ENCODE measurements around the gene SDR9C7. TPM values are rescaled to one million over a fixed set of nuclear protein-coding genes. Genes with fewer than 3 reads are reported as not detected.
"Not testable (repeated sequence)": the region's sequence is repeated elsewhere in the genome, so short reads cannot be mapped to it uniquely, and the experiment has no call there.

Gene SDR9C7
- total RNA-seq, 2 experiments from 2014 or later: not detected

- H3K4me3 Mint-ChIP-seq; CTCF ChIA-PET; H3K27ac Mint-ChIP-seq; ATAC-seq; H3K36me3 Mint-ChIP-seq; H3K4me1 Mint-ChIP-seq; DNase-seq; H3K9me3 Mint-ChIP-seq (ENCODE audit: low read depth): not testable (repeated sequence)
- H3K27me3 Mint-ChIP-seq: peaks cover 26% of the 10 kb centered on the region
Observed at GRCh38 chr12:56891885-56892284, 42.3 kb downstream of the SDR9C7 start.

GRCh38 chr12:56886319-56886718 is 47.9 kb downstream of the SDR9C7 start:
- no peak overlapping the region for H3K4me3 Mint-ChIP-seq
- CTCF ChIA-PET: no interaction called here
- peaks cover 8% of the 10 kb centered on the region for H3K9me3 Mint-ChIP-seq (ENCODE audit: low read depth)
- ATAC-seq (no peak), DNase-seq (no peak)
- H3K27me3 Mint-ChIP-seq: peaks cover 22% of the 10 kb centered on the region
- no peak overlapping the region for H3K27ac Mint-ChIP-seq
- peaks cover 1% of the 10 kb centered on the region for H3K36me3 Mint-ChIP-seq
- no peaks in the 10 kb centered on the region for H3K4me1 Mint-ChIP-seq

- Mint-ChIP-seq H3K36me3 (peaks cover 1% of the 10 kb centered on the region), H3K27ac (no peak overlapping the region), H3K4me1 (no peaks in the 10 kb centered on the region), H3K27me3 (peaks cover 14% of the 10 kb centered on the region), H3K9me3 (ENCODE audit: low read depth) (peaks cover 8% of the 10 kb centered on the region), H3K4me3 (no peak overlapping the region)
- CTCF ChIA-PET: no interaction called here
- ATAC-seq (no peak), DNase-seq (no peak)
Observed at GRCh38 chr12:56885316-56885715, 48.9 kb downstream of the SDR9C7 start.

- Mint-ChIP-seq H3K4me3 (no peak overlapping the region), H3K9me3 (ENCODE audit: low read depth) (peaks cover 8% of the 10 kb centered on the region), H3K36me3 (peaks cover 1% of the 10 kb centered on the region), H3K4me1 (no peaks in the 10 kb centered on the region), H3K27me3 (peaks cover 14% of the 10 kb centered on the region), H3K27ac (no peak overlapping the region)
- DNase-seq (no peak), ATAC-seq (no peak)
- CTCF ChIA-PET: no interaction called here
Observed at GRCh38 chr12:56884421-56884820, 49.8 kb downstream of the SDR9C7 start.

GRCh38 chr12:56882407-56882806 is 51.8 kb downstream of the SDR9C7 start:
- CTCF ChIA-PET; H3K9me3 Mint-ChIP-seq (ENCODE audit: low read depth); H3K36me3 Mint-ChIP-seq; H3K27ac Mint-ChIP-seq; DNase-seq; H3K27me3 Mint-ChIP-seq; H3K4me3 Mint-ChIP-seq; H3K4me1 Mint-ChIP-seq; ATAC-seq: not testable (repeated sequence)

- Mint-ChIP-seq H3K36me3 (no peaks in the 10 kb centered on the region), H3K4me3 (no peak overlapping the region), H3K4me1 (no peaks in the 10 kb centered on the region), H3K27ac (no peak overlapping the region), H3K9me3 (ENCODE audit: low read depth) (peaks cover 4% of the 10 kb centered on the region), H3K27me3 (peaks cover 14% of the 10 kb centered on the region)
- DNase-seq (no peak), ATAC-seq (no peak)
- CTCF ChIA-PET: interaction anchor here (1.0 kb wide), 1 partner anchor 121 kb away, joined by 3 read pairs; no protein-coding TSS in a partner anchor
Observed at GRCh38 chr12:56880125-56880992, 53.8 kb downstream of the SDR9C7 start.

GRCh38 chr12:56879240-56880124 is 54.7 kb downstream of the SDR9C7 start:
- CTCF ChIA-PET; H3K4me1 Mint-ChIP-seq; DNase-seq; H3K4me3 Mint-ChIP-seq; H3K27ac Mint-ChIP-seq; H3K36me3 Mint-ChIP-seq; ATAC-seq; H3K9me3 Mint-ChIP-seq (ENCODE audit: low read depth): not testable (repeated sequence)
- peaks cover 16% of the 10 kb centered on the region for H3K27me3 Mint-ChIP-seq

- Mint-ChIP-seq H3K27me3 (peaks cover 16% of the 10 kb centered on the region), H3K4me1 (no peaks in the 10 kb centered on the region), H3K36me3 (no peaks in the 10 kb centered on the region), H3K9me3 (ENCODE audit: low read depth) (peaks cover 2% of the 10 kb centered on the region), H3K27ac (no peak overlapping the region), H3K4me3 (no peak overlapping the region)
- no peak for DNase-seq
- ATAC-seq: no peak
- CTCF ChIA-PET: no interaction called here
Observed at GRCh38 chr12:56878010-56878339, 56.2 kb downstream of the SDR9C7 start.

- Mint-ChIP-seq H3K36me3 (no peaks in the 10 kb centered on the region), H3K27ac (no peak overlapping the region), H3K4me3 (no peak overlapping the region), H3K4me1 (no peaks in the 10 kb centered on the region), H3K27me3 (peaks cover 16% of the 10 kb centered on the region), H3K9me3 (ENCODE audit: low read depth) (peaks cover 2% of the 10 kb centered on the region)
- DNase-seq (no peak), ATAC-seq (no peak)
- CTCF ChIA-PET: no interaction called here
Observed at GRCh38 chr12:56877195-56878009, 56.8 kb downstream of the SDR9C7 start.

- Mint-ChIP-seq H3K9me3 (ENCODE audit: low read depth) (peaks cover 2% of the 10 kb centered on the region), H3K27ac (no peak overlapping the region), H3K36me3 (no peaks in the 10 kb centered on the region), H3K4me3 (no peak overlapping the region), H3K4me1 (no peaks in the 10 kb centered on the region), H3K27me3 (peaks cover 12% of the 10 kb centered on the region)
- CTCF ChIA-PET: no interaction called here
- ATAC-seq (no peak), DNase-seq (no peak)
Observed at GRCh38 chr12:56874821-56875220, 59.4 kb downstream of the SDR9C7 start.

GRCh38 chr12:56873382-56873781 is 60.8 kb downstream of the SDR9C7 start:
- no peaks in the 10 kb centered on the region for H3K36me3 Mint-ChIP-seq
- no peak for DNase-seq
- CTCF ChIA-PET: no interaction called here
- no peak overlapping the region for H3K27ac Mint-ChIP-seq
- no peak overlapping the region for H3K4me3 Mint-ChIP-seq
- H3K9me3 Mint-ChIP-seq (ENCODE audit: low read depth): peaks cover 2% of the 10 kb centered on the region
- no peaks in the 10 kb centered on the region for H3K4me1 Mint-ChIP-seq
- ATAC-seq: no peak
- H3K27me3 Mint-ChIP-seq: peaks cover 16% of the 10 kb centered on the region

All from activated CD8-positive, alpha-beta memory T cell treated with anti-CD3 and anti-CD28 coated beads, Interleukin-2, amount 10 ng/mL, durations not matched to agents 7 days and 5 days (primary cell).